K562 (cell line): ENCODE data around the gene MRI1. TPM values are rescaled to one million over a fixed set of nuclear protein-coding genes. Genes with fewer than 3 reads are reported as not detected.

Experiments used
- ATAC-seq: fragments of 200-7000 bp; cut with Tn5 transposase; 3 replicates; pipeline ENCODE4 v1.9.1; 2020; ENCODE audit warnings: moderate library complexity
- BruUV-seq: library from RNA; stranded (reverse); fragments of 400-500 nt; replicated peaks from 2 replicates; lab custom pipeline; 2021; lab: Mats Ljungman, UMichigan
- CTCF ChIA-PET: fragments of 300-600 bp; formaldehyde crosslinking; extraction: SDS; loops from one replicate; lab custom pipeline; 2021; ENCODE audit warnings: low intra/inter-chr PET ratio; lab: Yijun Ruan, JAX
- POLR2A ChIA-PET: fragments of 300-600, 350-650 bp; sonication (Branson Sonifier 250); formaldehyde crosslinking; extraction: SDS; loops from one replicate; lab custom pipeline; 2021; ENCODE audit warnings: antibody characterized with exemption, inconsistent platforms; lab: Yijun Ruan, JAX
- DNase-seq, 4 experiments: peaks; one replicate each; pipeline versions ENCODE4 v3.0.0 to v3.0.0-alpha.2; 2011 to 2018; ENCODE audit warnings: low spot score in 3 of 4, mixed read lengths in 3 of 4; ENCODE audit errors: extremely low read depth in 1 of 4
- FAIRE-seq: peaks from 2 replicates; lab custom pipeline; 2011; peaks lifted over from hg19 to GRCh38; lab: Jason Lieb, UNC
- H2AFZ ChIP-seq: 2 replicates; pipeline ENCODE4 v1.6.0; 2011; ENCODE audit warnings: low read depth, low read length, control low read depth, inconsistent platforms
- H3K27ac ChIP-seq: fragments of 200-600 bp; 3 replicates; pipeline ENCODE4 v1.8.0; 2011; ENCODE audit warnings: low read depth, mild to moderate bottlenecking, control low read depth, inconsistent platforms, low read length, moderate library complexity, mixed read lengths; ENCODE audit errors: extremely low read depth
- H3K27me3 ChIP-seq, 2 experiments: fragments of 300-600 bp in 1 of 2; 2 replicates in 1 of 2; 3 replicates in 1 of 2; pipeline versions ENCODE4 v1.6.0 to v1.8.0; 2011; ENCODE audit warnings: inconsistent platforms in 2 of 2, low read length in 2 of 2, mild to moderate bottlenecking in 1 of 2, mixed read lengths in 1 of 2, moderate library complexity in 1 of 2; ENCODE audit not compliant: control insufficient read depth in 2 of 2, insufficient read depth in 2 of 2
- H3K36me3 ChIP-seq: fragments of 300-600 bp; 3 replicates; pipeline ENCODE4 v1.8.0; 2011; ENCODE audit warnings: mild to moderate bottlenecking, low read length, inconsistent platforms; ENCODE audit not compliant: control insufficient read depth, insufficient read depth
- H3K4me1 ChIP-seq, 2 experiments: fragments of 200-600 bp in 1 of 2; replicated peaks in 1 of 2; 2 replicates in 1 of 2; 3 replicates in 1 of 2; pipeline versions ENCODE4 v1.5.1 to v1.8.0; 2011; ENCODE audit warnings: inconsistent platforms in 2 of 2, low read length in 2 of 2, mild to moderate bottlenecking in 1 of 2, mixed read lengths in 1 of 2, moderate library complexity in 1 of 2; ENCODE audit not compliant: control insufficient read depth in 2 of 2, insufficient read depth in 2 of 2
- H3K4me2 ChIP-seq: 2 replicates; pipeline ENCODE4 v1.6.1; 2011; ENCODE audit warnings: low read length, control low read depth, inconsistent platforms, mixed read lengths; ENCODE audit not compliant: insufficient read depth
- H3K4me3 ChIP-seq: fragments of 200-600 bp; sonication (generic), shearing (Covaris generic); 2 replicates; pipeline ENCODE4 v1.5.1; 2016; ENCODE audit warnings: control low read depth, inconsistent platforms
- H3K79me2 ChIP-seq: fragments of 200-600 bp; 3 replicates; pipeline ENCODE4 v1.8.0; 2011; ENCODE audit warnings: low read length, inconsistent platforms; ENCODE audit not compliant: control insufficient read depth, insufficient read depth
- H3K9ac ChIP-seq, 2 experiments: 2 replicates each; pipeline versions ENCODE4 v1.6.0 to v1.6.1; 2011; ENCODE audit warnings: low read depth in 2 of 2, low read length in 2 of 2, control low read depth in 1 of 2, inconsistent platforms in 1 of 2, mild to moderate bottlenecking in 1 of 2, mixed read lengths in 1 of 2; ENCODE audit not compliant: insufficient read depth in 1 of 2
- H3K9me1 ChIP-seq: one replicate; pipeline ENCODE4 v1.6.0; 2011; ENCODE audit warnings: inconsistent platforms, mild to moderate bottlenecking, low read length, moderate library complexity; ENCODE audit not compliant: control insufficient read depth, insufficient read depth
- H3K9me3 ChIP-seq: replicated peaks from 2 replicates; pipeline ENCODE4 v1.5.1; 2011; ENCODE audit warnings: low read depth, low read length, inconsistent platforms; ENCODE audit not compliant: control insufficient read depth, insufficient read depth
- H4K20me1 ChIP-seq: replicated peaks from 2 replicates; pipeline ENCODE4 v1.6.1; 2011; ENCODE audit warnings: low read length, inconsistent platforms, mixed read lengths; ENCODE audit not compliant: control insufficient read depth, insufficient read depth
- C11orf30 ChIP-seq: fragments of 450-650 bp; IDR thresholded peaks from 2 replicates; pipeline ENCODE4 v1.6.1; 2016; ENCODE audit warnings: low read depth, mild to moderate bottlenecking
- CHAMP1 ChIP-seq: fragments of 450-650 bp; IDR thresholded peaks from 2 replicates; pipeline ENCODE4 v1.6.1; 2016; ENCODE audit warnings: mild to moderate bottlenecking
- DIDO1 ChIP-seq: fragments of 450-650 bp; IDR thresholded peaks from 2 replicates; pipeline ENCODE4 v1.6.1; 2016; ENCODE audit warnings: low read depth, missing biosample characterization, missing genetic modification characterization
- MAFK ChIP-seq: IDR thresholded peaks from 2 replicates; pipeline ENCODE4 v1.6.1; 2011; ENCODE audit warnings: low read length, improper control_type of control experiment
- SMAD2 ChIP-seq: fragments of 150-350 bp; IDR thresholded peaks from 2 replicates; pipeline ENCODE4 v1.6.1; 2014; ENCODE audit warnings: low read depth, mild to moderate bottlenecking, low read length
- ZFP36 ChIP-seq: fragments of 150-350 bp; IDR thresholded peaks from 2 replicates; pipeline ENCODE4 v1.6.1; 2018; ENCODE audit warnings: low read length, low read depth; ENCODE audit not compliant: partially characterized antibody
- ZKSCAN8 ChIP-seq: fragments of 200-800 bp; sonication (Bioruptor generic); IDR thresholded peaks from 2 replicates; pipeline ENCODE4 v1.6.1; 2016; ENCODE audit warnings: missing genetic modification characterization, missing compliant biosample characterization
- ZNF24 ChIP-seq: fragments of 450-650 bp; IDR thresholded peaks from 2 replicates; pipeline ENCODE4 v1.6.1; 2016
- ZNF316 ChIP-seq: fragments of 450-650 bp; IDR thresholded peaks from 2 replicates; pipeline ENCODE4 v1.6.1; 2016
- ZNF512 ChIP-seq: IDR thresholded peaks from 2 replicates; pipeline ENCODE4 v1.6.1; 2016; ENCODE audit warnings: missing genetic modification characterization, missing compliant biosample characterization
- ZNF57 ChIP-seq: fragments of 450-650 bp; formaldehyde crosslinking; IDR thresholded peaks from 2 replicates; pipeline ENCODE4 v1.4.0; 2020; ENCODE audit warnings: mild to moderate bottlenecking, moderate library complexity
- WGBS: fragments of 100-300 bp; shearing (Covaris generic); methylation state at CpG from one replicate; pipeline ENCODE4 v1.1.6; 2016; ENCODE audit warnings: low coverage, mixed read lengths; ENCODE audit not compliant: insufficient coverage; ENCODE audit errors: missing lambda C conversion rate; 5-methylcytosine and 5-hydroxymethylcytosine counted together
- in situ Hi-C: fragments of 300-500 bp; cut with MboI; formaldehyde crosslinking; loops from 4 replicates; pipeline ENCODE4 v1.15.0; 2018; ENCODE audit warnings: inconsistent platforms, mixed read lengths
- intact Hi-C: fragments of 100-400 bp; cut with micrococcal nuclease; formaldehyde crosslinking; loops from 2 replicates; pipeline ENCODE4 v1.14.2; 2022
- polyA plus RNA-seq, 8 experiments: library from polyadenylated mRNA; depleted of rRNA in 4 of 8; stranded (reverse) in 5 of 8; unstranded in 3 of 8; fragments of >200 nt; fragmentation: Nextera tagmentation in 2 of 8; fragmentation: Illumina TruSeq in 1 of 8; extraction: Ambion mirVana in 2 of 8; extraction: Trizol in 1 of 8; gene quantifications; 2 replicates each; pipeline versions ENCODE4 v1.2.1 to v1.2.3, GENCODE V29; 2011 to 2014; ENCODE audit warnings: inconsistent platforms in 1 of 8, missing spikeins in 1 of 8
- total RNA-seq, 7 experiments: library from RNA; depleted of rRNA in 6 of 7; stranded (reverse); fragments of >200 nt in 6 of 7; fragmentation: Illumina TruSeq in 2 of 7; extraction: Trizol in 2 of 7; gene quantifications; 2 replicates each; pipeline versions ENCODE4 v1.2.1 to v1.2.3, GENCODE V29; 2011 to 2021; ENCODE audit warnings: low replicate concordance in 1 of 7

MRI1 gene
- total and polyA plus RNA-seq, 9 of the 15 experiments (the other 6 are each of a cell fraction or from before 2014, with no cell fraction given), result 5.5 to 57.4 (median 28.2) TPM

- no peak for ATAC-seq
- POLR2A ChIA-PET, result interaction anchor here (1.1 kb wide), 1 partner anchor 9 kb away, joined by 3 read pairs; a partner anchor contains a TSS
- in situ Hi-C loops, result no loop called here
These were observed 8.1 kb upstream of the MRI1 start for GRCh38 chr19:13756210-13756609.

GRCh38 chr19:13757805-13758772, 6.2 kb upstream of the MRI1 start:
- POLR2A ChIA-PET, result no interaction called here
- H3K9ac ChIP-seq, result no peak overlapping the region
- no peak overlapping the region for H3K4me2 ChIP-seq
- no TSS peak for BruUV-seq
- intact Hi-C loops (no loop called here), in situ Hi-C loops (no loop called here)
- H4K20me1 ChIP-seq, result no peaks in the 10 kb centered on the region
- no peak for ATAC-seq
- no peaks in the 10 kb centered on the region for H3K27me3 ChIP-seq
- CTCF ChIA-PET, result interaction anchor here (0.6 kb wide), 1 partner anchor 24 kb away, joined by 3 read pairs; no protein-coding TSS in a partner anchor
- H3K4me1 ChIP-seq, result peaks cover 0 to 16% of the 10 kb centered on the region in 2 experiments; a peak in 2 of 5 replicates
- H3K27ac ChIP-seq, result no peak overlapping the region
- H3K79me2 ChIP-seq, result peaks cover 1% of the 10 kb centered on the region; the same call in 2 of the 3 replicates
- H3K9me3 ChIP-seq, result no peaks in the 10 kb centered on the region
- peaks cover 75% of the 10 kb centered on the region for H3K36me3 ChIP-seq
- no peak for FAIRE-seq
- no peaks in the 10 kb centered on the region for H3K9me1 ChIP-seq
- no peak for DNase-seq
- H3K4me3 ChIP-seq, result no peak overlapping the region
- 91% methylated on average over 15 of the region's 15 CpGs for WGBS
- no peak overlapping the region for H2AFZ ChIP-seq
- TF ChIP-seq ZNF24, result peak; percentile 98
- peak; percentile 52; the same call in 1 of the 2 replicates for TF ChIP-seq ZNF316
- TF ChIP-seq MAFK, result 0 out of 2 replicates have a peak, but pooled peaks have one; percentile 9
- TF ChIP-seq ZNF57 (CRISPR knock-in tag), result no peak
- TF ChIP-seq ZNF512, result no peak
- TF ChIP-seq ZFP36, result peak; percentile 37
- TF ChIP-seq CHAMP1, result no peak
- no peak for TF ChIP-seq SMAD2
- TF ChIP-seq C11orf30, result peak; percentile 53

More at GRCh38 chr19:13756210-13756609, 8.1 kb upstream of the MRI1 start:
- 95% methylated on average over 8 of the region's 9 CpGs for WGBS
- H3K36me3 ChIP-seq, result peaks cover 73% of the 10 kb centered on the region
- no peaks in the 10 kb centered on the region for H3K27me3 ChIP-seq
- peaks cover 0 to 6% of the 10 kb centered on the region in 2 experiments; a peak in 2 of 5 replicates for H3K4me1 ChIP-seq
- no peak overlapping the region for H3K4me3 ChIP-seq
- intact Hi-C loops, result no loop called here
- H3K9ac ChIP-seq, result no peak overlapping the region
- BruUV-seq, result no TSS peak
- DNase-seq, result no peak
- TF ChIP-seq ZKSCAN8 (CRISPR knock-in tag), result peak; percentile 57; the same call in 1 of the 2 replicates
- no peak for TF ChIP-seq DIDO1 (tag)
- TF ChIP-seq, all 486 proteins: peak for 1
- H3K9me1 ChIP-seq, result no peaks in the 10 kb centered on the region
- H3K27ac ChIP-seq, result no peak overlapping the region; the same call in 2 of the 3 replicates
- H2AFZ ChIP-seq, result no peak overlapping the region
- FAIRE-seq, result no peak
- H3K4me2 ChIP-seq, result no peak overlapping the region
- CTCF ChIA-PET, result no interaction called here
- no peaks in the 10 kb centered on the region for H3K9me3 ChIP-seq
- no peaks in the 10 kb centered on the region for H4K20me1 ChIP-seq
- H3K79me2 ChIP-seq, result no peaks in the 10 kb centered on the region
